PC-3 (cell line): Measurements from ENCODE around the gene XKR8. TPM values are rescaled to one million over a fixed set of nuclear protein-coding genes. Genes with fewer than 3 reads are reported as not detected.

Experiments
- ATAC-seq: fragments of 200-7000 bp; cut with Tn5 transposase; 2 replicates; pipeline ENCODE4 v1.9.1; 2020; ENCODE audit warnings: mild to moderate bottlenecking, moderate library complexity
- BruUV-seq: library from RNA; stranded (reverse); fragments of 400-500 nt; replicated peaks from 2 replicates; lab custom pipeline; 2021; lab: Mats Ljungman, UMichigan
- CTCF ChIA-PET: fragments of 300-600 bp; sonication (Branson Sonifier 250); formaldehyde crosslinking; loops from one replicate; lab custom pipeline; 2022; ENCODE audit warnings: antibody characterized with exemption; lab: Charles Lee
- POLR2A ChIA-PET: fragments of 300-600 bp; sonication (Branson Sonifier 250); formaldehyde crosslinking; loops from one replicate; lab custom pipeline; 2022; ENCODE audit warnings: antibody characterized with exemption; ENCODE audit not compliant: unreplicated experiment; lab: Charles Lee
- DNase-seq: peaks from one replicate; pipeline ENCODE4 v3.0.0-alpha.2; 2015
- H2AFZ ChIP-seq: fragments of 300-600 bp; sonication (generic); 2 replicates; pipeline ENCODE4 v1.6.0; 2016; ENCODE audit warnings: antibody characterized with exemption, low read length
- H3F3A ChIP-seq: fragments of 300-600 bp; sonication (generic); one replicate; pipeline ENCODE4 v1.6.0; 2017; ENCODE audit warnings: antibody characterized with exemption, low read length, control low read depth, mild to moderate bottlenecking; ENCODE audit not compliant: unreplicated experiment
- H3K27ac ChIP-seq: fragments of 300-600 bp; sonication (generic); 2 replicates; pipeline ENCODE4 v1.5.1; 2016; ENCODE audit warnings: mild to moderate bottlenecking, low read length
- H3K27me3 ChIP-seq: fragments of 300-600 bp; sonication (generic); 2 replicates; pipeline ENCODE4 v1.6.1; 2016; ENCODE audit warnings: low read length, mixed read lengths
- H3K36me3 ChIP-seq: fragments of 300-600 bp; sonication (generic); 2 replicates; pipeline ENCODE4 v1.6.1; 2016; ENCODE audit warnings: low read depth, mixed run types, low read length, mixed read lengths
- H3K4me1 ChIP-seq: fragments of 300-600 bp; sonication (generic); 2 replicates; pipeline ENCODE4 v1.5.1; 2016; ENCODE audit warnings: low read length; ENCODE audit not compliant: insufficient read depth
- H3K4me2 ChIP-seq: fragments of 300-600 bp; sonication (generic); 2 replicates; pipeline ENCODE4 v1.6.0; 2016; ENCODE audit warnings: low read length
- H3K4me3 ChIP-seq: fragments of 300-600 bp; sonication (generic); 2 replicates; pipeline ENCODE4 v1.5.1; 2016; ENCODE audit warnings: mild to moderate bottlenecking, low read length, mixed read lengths
- H3K79me2 ChIP-seq: fragments of 300-600 bp; sonication (generic); 2 replicates; pipeline ENCODE4 v1.6.1; 2017; ENCODE audit warnings: low read length, mixed read lengths
- H3K9ac ChIP-seq: fragments of 300-600 bp; sonication (generic); 2 replicates; pipeline ENCODE4 v1.6.0; 2016; ENCODE audit warnings: mild to moderate bottlenecking, low read length
- H3K9me2 ChIP-seq: fragments of 300-600 bp; sonication (generic); replicated peaks from 2 replicates; pipeline ENCODE4 v1.6.1; 2016; ENCODE audit warnings: mixed run types, low read length, mixed read lengths
- H3K9me3 ChIP-seq: fragments of 300-600 bp; sonication (generic); 2 replicates; pipeline ENCODE4 v1.6.1; 2016; ENCODE audit warnings: low read length, mixed read lengths
- H4K20me1 ChIP-seq: fragments of 300-600 bp; sonication (generic); 2 replicates; pipeline ENCODE4 v1.6.1; 2016; ENCODE audit warnings: low read length, mixed read lengths
- CTCF ChIP-seq: fragments of 300-600 bp; sonication (generic); conservative IDR thresholded peaks from 2 replicates; pipeline ENCODE4 v1.5.1; 2017; ENCODE audit warnings: antibody characterized with exemption, low read depth, mild to moderate bottlenecking, low read length
- EZH2 ChIP-seq: fragments of 300-600 bp; sonication (generic); IDR thresholded peaks from one replicate; pipeline ENCODE4 v1.6.1; 2017; ENCODE audit warnings: antibody characterized with exemption, mild to moderate bottlenecking, low read length; ENCODE audit not compliant: unreplicated experiment
- EZH2phosphoT487 ChIP-seq: fragments of 300-600 bp; sonication (generic); IDR thresholded peaks from 2 replicates; pipeline ENCODE4 v1.6.1; 2018; ENCODE audit warnings: mild to moderate bottlenecking, antibody characterized with exemption, low read length, borderline replicate concordance
- intact Hi-C: fragments of 100-400 bp; cut with micrococcal nuclease; formaldehyde crosslinking; loops from 2 replicates; pipeline ENCODE4 v1.9.0; 2023
- total RNA-seq: library from RNA; depleted of rRNA; stranded (reverse); fragments of >200 nt; gene quantifications from 2 replicates; pipeline ENCODE4 v1.2.3, GENCODE V29; 2014

XKR8 gene
- total RNA-seq, 1 experiment from 2014 or later: 6.9 TPM

GRCh38 chr1:27938488-27938887 is 21.3 kb upstream of the XKR8 start:
- POLR2A ChIA-PET: no interaction called here
- H3K36me3 ChIP-seq: no peaks in the 10 kb centered on the region
- H3K27ac ChIP-seq: no peak overlapping the region
- H3K4me2 ChIP-seq: no peak overlapping the region
- H3F3A ChIP-seq: no peaks in the 10 kb centered on the region
- peaks cover 8% of the 10 kb centered on the region; the same call in 1 of the 2 replicates for H3K4me1 ChIP-seq
- CTCF ChIA-PET: interaction anchor here (0.5 kb wide), 1 partner anchor 1457 kb away, joined by 3 read pairs; no protein-coding TSS in a partner anchor
- BruUV-seq: no TSS peak
- no peaks in the 10 kb centered on the region for H3K79me2 ChIP-seq
- DNase-seq (no peak), ATAC-seq (no peak)
- TF ChIP-seq CTCF (no peak), EZH2phosphoT487 (no peak), EZH2 (no peak)
- H3K4me3 ChIP-seq: no peak overlapping the region
- H3K9me2 ChIP-seq: no peaks in the 10 kb centered on the region
- no peak overlapping the region for H2AFZ ChIP-seq
- no peaks in the 10 kb centered on the region for H4K20me1 ChIP-seq
- H3K9me3 ChIP-seq: no peaks in the 10 kb centered on the region
- intact Hi-C loops: no loop called here
- H3K9ac ChIP-seq: no peak overlapping the region
- H3K27me3 ChIP-seq: no peaks in the 10 kb centered on the region

GRCh38 chr1:27940297-27940696 is 19.5 kb upstream of the XKR8 start:
- BruUV-seq: no TSS peak
- no peaks in the 10 kb centered on the region for H3K36me3 ChIP-seq
- no peaks in the 10 kb centered on the region for H3K79me2 ChIP-seq
- ChIA-PET CTCF (no interaction called here), POLR2A (no interaction called here)
- H4K20me1 ChIP-seq: no peaks in the 10 kb centered on the region
- no peaks in the 10 kb centered on the region for H3K27me3 ChIP-seq
- intact Hi-C loops: no loop called here
- no peaks in the 10 kb centered on the region for H3F3A ChIP-seq
- peaks cover 8% of the 10 kb centered on the region; the same call in 1 of the 2 replicates for H3K4me1 ChIP-seq
- no peaks in the 10 kb centered on the region for H3K9me3 ChIP-seq
- ATAC-seq: peak; percentile 38; the same call in 1 of the 2 replicates
- no peak overlapping the region for H3K27ac ChIP-seq
- no peak overlapping the region for H2AFZ ChIP-seq
- TF ChIP-seq CTCF (peak; percentile 69), EZH2 (no peak), EZH2phosphoT487 (no peak)
- no peak overlapping the region for H3K9ac ChIP-seq
- peak; percentile 42 for DNase-seq
- no peak overlapping the region for H3K4me2 ChIP-seq
- H3K9me2 ChIP-seq: no peaks in the 10 kb centered on the region
- H3K4me3 ChIP-seq: no peak overlapping the region

GRCh38 chr1:27940870-27941560 is 18.8 kb upstream of the XKR8 start:
- no peak overlapping the region for H2AFZ ChIP-seq
- no peak overlapping the region for H3K4me2 ChIP-seq
- no peaks in the 10 kb centered on the region for H3K9me2 ChIP-seq
- no peaks in the 10 kb centered on the region for H3K36me3 ChIP-seq
- TF ChIP-seq CTCF: no peak
- TF ChIP-seq EZH2phosphoT487: no peak
- TF ChIP-seq EZH2: no peak
- H3K27ac ChIP-seq: no peak overlapping the region
- no peaks in the 10 kb centered on the region for H3K9me3 ChIP-seq
- H3K27me3 ChIP-seq: no peaks in the 10 kb centered on the region
- no peaks in the 10 kb centered on the region for H4K20me1 ChIP-seq
- ChIA-PET POLR2A (no interaction called here), CTCF (no interaction called here)
- no peak overlapping the region for H3K4me3 ChIP-seq
- peaks cover 2% of the 10 kb centered on the region; the same call in 1 of the 2 replicates for H3K4me1 ChIP-seq
- intact Hi-C loops: no loop called here
- no peak for DNase-seq
- no peak for ATAC-seq
- H3K9ac ChIP-seq: no peak overlapping the region
- H3K79me2 ChIP-seq: no peaks in the 10 kb centered on the region
- no peaks in the 10 kb centered on the region for H3F3A ChIP-seq
- no TSS peak for BruUV-seq
